K562 (cell line): Measurements from ENCODE around the gene APBA2. TPM values are rescaled to one million over a fixed set of nuclear protein-coding genes. Genes with fewer than 3 reads are reported as not detected.

Source experiments
- BRD9 ChIP-seq: fragments of 450-650 bp; IDR thresholded peaks from 2 replicates; pipeline ENCODE4 v1.6.1; 2018; ENCODE audit warnings: low read depth; ENCODE audit not compliant: partially characterized antibody
- E2F3 ChIP-seq: fragments of 250-450 bp; sonication (Bioruptor Pico); IDR thresholded peaks from 2 replicates; pipeline ENCODE4 v1.4.0; 2020; ENCODE audit warnings: mild to moderate bottlenecking
- ETV5 ChIP-seq: sonication (generic); formaldehyde crosslinking; IDR thresholded peaks from 2 replicates; pipeline ENCODE4 v1.4.0; 2020; ENCODE audit warnings: low read depth, mild to moderate bottlenecking, missing genetic modification reagents
- FUS ChIP-seq: fragments of 200-400 bp; formaldehyde crosslinking; optimal IDR thresholded peaks from 2 replicates; pipeline ENCODE3; 2017; ENCODE audit warnings: low read depth, low read length
- PTTG1 ChIP-seq: fragments of 450-650 bp; IDR thresholded peaks from 2 replicates; pipeline ENCODE4 v1.6.1; 2016; ENCODE audit warnings: low read depth, mild to moderate bottlenecking, missing genetic modification characterization, missing compliant biosample characterization
- SMARCC2 ChIP-seq: fragments of 450-650 bp; IDR thresholded peaks from 2 replicates; pipeline ENCODE4 v1.6.1; 2017; ENCODE audit warnings: antibody characterized with exemption, moderate library complexity, mild to moderate bottlenecking, low read depth
- ZC3H4 ChIP-seq: sonication (generic); formaldehyde crosslinking; IDR thresholded peaks from 2 replicates; pipeline ENCODE4 v1.9.0; 2021; ENCODE audit warnings: missing genetic modification reagents, borderline replicate concordance
- ZNF407 ChIP-seq: fragments of 450-650 bp; IDR thresholded peaks from 2 replicates; pipeline ENCODE4 v1.6.1; 2016; ENCODE audit warnings: low read depth
- ZNF668 ChIP-seq: fragments of 250-450 bp; sonication (Bioruptor Pico); IDR thresholded peaks from 2 replicates; pipeline ENCODE4 v1.8.0; 2022; ENCODE audit warnings: mild to moderate bottlenecking, inconsistent platforms
- polyA plus RNA-seq, 8 experiments: library from polyadenylated mRNA; depleted of rRNA in 4 of 8; stranded (reverse) in 5 of 8; unstranded in 3 of 8; fragments of >200 nt; fragmentation: Nextera tagmentation in 2 of 8; fragmentation: Illumina TruSeq in 1 of 8; extraction: Ambion mirVana in 2 of 8; extraction: Trizol in 1 of 8; gene quantifications; 2 replicates each; pipeline versions ENCODE4 v1.2.1 to v1.2.3, GENCODE V29; 2011 to 2014; ENCODE audit warnings: inconsistent platforms in 1 of 8, missing spikeins in 1 of 8
- total RNA-seq, 7 experiments: library from RNA; depleted of rRNA in 6 of 7; stranded (reverse); fragments of >200 nt in 6 of 7; fragmentation: Illumina TruSeq in 2 of 7; extraction: Trizol in 2 of 7; gene quantifications; 2 replicates each; pipeline versions ENCODE4 v1.2.1 to v1.2.3, GENCODE V29; 2011 to 2021; ENCODE audit warnings: low replicate concordance in 1 of 7
- TF ChIP-seq, protein P1 (sequence below): sonication (generic); formaldehyde crosslinking; IDR thresholded peaks from 2 replicates; pipeline ENCODE4 v1.8.1; 2022; ENCODE audit warnings: missing genetic modification reagents
- TF ChIP-seq, protein P2 (sequence below): fragments of 450-650 bp; IDR thresholded peaks from one replicate; pipeline ENCODE4 v1.6.1; 2018; ENCODE audit warnings: mild to moderate bottlenecking, moderate library complexity; ENCODE audit not compliant: partially characterized antibody
- TF ChIP-seq, protein P3 (sequence below), 2 experiments: IDR thresholded peaks; 2 replicates each; pipeline ENCODE4 v1.6.1; 2011; ENCODE audit warnings: borderline replicate concordance in 1 of 2, control low read depth in 1 of 2, low read depth in 1 of 2, low read length in 1 of 2, mild to moderate bottlenecking in 1 of 2, mixed read lengths in 1 of 2, moderate library complexity in 1 of 2; ENCODE audit not compliant: insufficient read depth in 1 of 2, insufficient read length in 1 of 2, poor library complexity in 1 of 2, severe bottlenecking in 1 of 2; ENCODE audit errors: extremely low read depth in 1 of 2

The APBA2 gene
- total and polyA plus RNA-seq, 9 of the 15 experiments (the other 6 are each of a cell fraction or from before 2014, with no cell fraction given), result 0.24 to 40.9 (median 25.2) TPM

DNA sequence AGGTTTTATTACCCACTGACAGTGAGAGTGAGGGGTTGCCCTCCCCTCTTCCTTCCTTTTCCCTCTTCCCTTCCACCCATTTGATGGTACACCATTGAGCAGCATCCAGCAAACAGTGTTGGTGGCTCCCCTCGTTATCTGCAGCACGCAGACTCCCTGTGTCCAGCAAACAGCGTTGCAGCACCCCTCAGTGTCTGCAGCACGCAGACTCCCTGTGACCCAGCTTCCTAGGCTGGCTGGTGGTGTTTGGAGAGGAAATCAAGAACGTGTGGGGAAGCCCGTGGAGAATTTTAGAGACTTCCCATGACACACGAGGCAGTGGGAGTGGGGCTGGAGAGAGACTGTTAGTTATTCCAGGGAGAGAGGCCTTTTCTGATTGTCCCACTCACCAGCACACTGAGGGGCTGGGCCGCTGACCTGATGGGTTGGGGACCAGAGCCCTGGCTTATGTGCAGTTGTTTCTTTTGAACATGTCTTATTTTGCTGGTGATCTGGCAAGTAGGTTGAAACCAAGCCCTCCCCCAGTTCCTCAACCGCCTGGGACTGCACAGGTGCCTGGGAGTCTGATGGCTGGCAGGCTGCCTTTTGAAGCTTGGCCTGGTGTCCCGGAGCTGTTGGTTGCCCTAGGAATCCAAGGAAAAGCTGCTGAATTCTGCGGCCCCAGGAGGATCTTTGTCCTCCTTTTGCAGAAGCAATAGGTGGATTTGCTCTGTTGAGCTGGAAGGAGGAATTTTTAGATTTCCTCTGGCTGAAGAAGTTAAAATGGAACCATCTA lies 19.0 kb downstream of the APBA2 start (continued):
- TF ChIP-seq SMARCC2, result 0 out of 2 replicates have a peak, but pooled peaks have one; percentile 14
- no peak for TF ChIP-seq E2F3 (CRISPR knock-in tag)
- TF ChIP-seq ETV5 (CRISPR knock-in tag), result no peak
- TF ChIP-seq, protein P1, sequence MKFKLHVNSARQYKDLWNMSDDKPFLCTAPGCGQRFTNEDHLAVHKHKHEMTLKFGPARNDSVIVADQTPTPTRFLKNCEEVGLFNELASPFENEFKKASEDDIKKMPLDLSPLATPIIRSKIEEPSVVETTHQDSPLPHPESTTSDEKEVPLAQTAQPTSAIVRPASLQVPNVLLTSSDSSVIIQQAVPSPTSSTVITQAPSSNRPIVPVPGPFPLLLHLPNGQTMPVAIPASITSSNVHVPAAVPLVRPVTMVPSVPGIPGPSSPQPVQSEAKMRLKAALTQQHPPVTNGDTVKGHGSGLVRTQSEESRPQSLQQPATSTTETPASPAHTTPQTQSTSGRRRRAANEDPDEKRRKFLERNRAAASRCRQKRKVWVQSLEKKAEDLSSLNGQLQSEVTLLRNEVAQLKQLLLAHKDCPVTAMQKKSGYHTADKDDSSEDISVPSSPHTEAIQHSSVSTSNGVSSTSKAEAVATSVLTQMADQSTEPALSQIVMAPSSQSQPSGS, result no peak
- TF ChIP-seq, protein P2, sequence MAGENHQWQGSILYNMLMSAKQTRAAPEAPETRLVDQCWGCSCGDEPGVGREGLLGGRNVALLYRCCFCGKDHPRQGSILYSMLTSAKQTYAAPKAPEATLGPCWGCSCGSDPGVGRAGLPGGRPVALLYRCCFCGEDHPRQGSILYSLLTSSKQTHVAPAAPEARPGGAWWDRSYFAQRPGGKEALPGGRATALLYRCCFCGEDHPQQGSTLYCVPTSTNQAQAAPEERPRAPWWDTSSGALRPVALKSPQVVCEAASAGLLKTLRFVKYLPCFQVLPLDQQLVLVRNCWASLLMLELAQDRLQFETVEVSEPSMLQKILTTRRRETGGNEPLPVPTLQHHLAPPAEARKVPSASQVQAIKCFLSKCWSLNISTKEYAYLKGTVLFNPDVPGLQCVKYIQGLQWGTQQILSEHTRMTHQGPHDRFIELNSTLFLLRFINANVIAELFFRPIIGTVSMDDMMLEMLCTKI, result no peak
- no peak for TF ChIP-seq FUS
- TF ChIP-seq ZC3H4, result no peak
- TF ChIP-seq ZNF668 (CRISPR knock-in tag), result no peak
- TF ChIP-seq BRD9, result peak; percentile 43
- TF ChIP-seq, protein P3, sequence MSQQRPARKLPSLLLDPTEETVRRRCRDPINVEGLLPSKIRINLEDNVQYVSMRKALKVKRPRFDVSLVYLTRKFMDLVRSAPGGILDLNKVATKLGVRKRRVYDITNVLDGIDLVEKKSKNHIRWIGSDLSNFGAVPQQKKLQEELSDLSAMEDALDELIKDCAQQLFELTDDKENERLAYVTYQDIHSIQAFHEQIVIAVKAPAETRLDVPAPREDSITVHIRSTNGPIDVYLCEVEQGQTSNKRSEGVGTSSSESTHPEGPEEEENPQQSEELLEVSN (IDR thresholded peaks at IDR 0.05; ENCODE audit: borderline replicate concordance in 1 of 2, extremely low read depth in 1 of 2, insufficient read depth in 1 of 2, insufficient read length in 1 of 2, low read depth in 1 of 2, low read length in 1 of 2, poor library complexity in 1 of 2, severe bottlenecking in 1 of 2), result peak in 1 of 2 experiments; percentile 23
- TF ChIP-seq ZNF407, result no peak
- no peak for TF ChIP-seq PTTG1 (tag)
